Urothelium cell line (cell line): ENCODE measurements around the gene OSBPL6.

Experiments used
- DNase-seq: peaks from one replicate; pipeline ENCODE4 v3.0.0; 2011; ENCODE audit warnings: low spot score, mixed read lengths
- FAIRE-seq: peaks from 2 replicates; lab custom pipeline; 2011; peaks lifted over from hg19 to GRCh38; lab: Jason Lieb, UNC

OSBPL6 gene

GRCh38 chr2:178425255-178425827 is 231.0 kb downstream of the OSBPL6 start:
- no peak for FAIRE-seq
- DNase-seq, result no peak

DNA sequence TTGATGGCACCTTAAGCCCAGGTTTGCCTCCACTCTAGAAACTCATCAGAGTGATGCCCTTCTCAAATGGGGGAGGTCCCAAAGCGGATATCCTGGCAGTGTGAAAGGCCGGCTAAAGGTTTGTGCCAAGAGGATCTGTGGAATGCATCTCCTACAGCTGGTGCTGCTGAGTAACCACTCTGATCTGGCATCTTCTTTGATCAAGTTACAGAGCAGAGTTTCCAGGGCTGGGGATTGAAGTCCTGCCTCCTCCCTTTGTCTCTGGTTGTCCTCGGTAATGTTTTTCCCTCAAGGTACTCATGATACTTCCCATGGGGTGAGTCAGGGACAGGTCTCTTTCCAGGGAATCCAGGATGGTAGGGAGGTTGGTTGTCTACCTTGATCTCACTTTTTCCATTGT is 232.1 kb downstream of the OSBPL6 start:
- FAIRE-seq, result no peak

GRCh38 chr2:178427458-178427857 is 233.1 kb downstream of the OSBPL6 start:
- DNase-seq (no peak), FAIRE-seq (no peak)

More for the DNA sequence above, 232.1 kb downstream of the OSBPL6 start:
- DNase-seq, result no peak

DNA sequence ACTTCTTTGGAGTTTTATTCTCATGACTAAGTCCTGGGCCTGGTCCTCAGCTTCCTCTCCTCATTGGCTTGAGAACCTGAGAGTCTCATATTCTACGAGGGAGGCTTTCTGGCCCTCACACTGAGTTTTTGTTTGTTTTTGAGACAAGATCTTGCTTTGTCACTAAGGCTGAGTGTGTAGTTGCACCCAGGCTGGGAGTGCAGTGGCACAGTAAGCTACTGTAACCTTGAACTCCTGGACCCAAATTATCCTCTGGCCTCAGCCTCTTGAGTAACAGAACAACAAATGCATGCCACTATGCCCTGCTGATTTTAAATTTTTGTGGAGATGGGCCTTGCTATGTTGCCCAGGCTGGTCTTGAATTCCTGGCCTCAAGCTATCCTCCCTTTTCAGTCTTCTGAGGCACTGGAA is 234.1 kb downstream of the OSBPL6 start:
- no peak for FAIRE-seq

DNA sequence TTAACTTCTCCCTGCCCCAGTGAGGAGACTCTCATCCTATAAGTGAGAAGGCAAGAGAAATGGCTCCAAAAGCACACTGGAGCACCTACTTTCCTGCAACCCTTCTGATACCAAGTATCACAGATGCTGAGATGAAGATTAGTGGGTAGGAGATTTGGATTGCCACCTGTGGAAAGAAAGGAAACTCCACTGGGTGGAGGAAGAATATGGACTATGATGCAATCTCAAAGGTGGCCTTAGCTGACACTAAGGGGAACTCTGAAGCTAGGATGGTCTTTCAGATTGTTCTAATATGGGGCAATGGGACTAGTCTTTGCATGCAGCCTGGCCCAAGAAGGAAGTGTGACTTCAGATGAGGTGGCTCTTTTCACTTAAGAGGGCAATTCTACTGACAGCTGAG is 235.0 kb downstream of the OSBPL6 start:
- FAIRE-seq (no peak), DNase-seq (no peak)

More for the DNA sequence above, 234.1 kb downstream of the OSBPL6 start:
- DNase-seq, result no peak

DNA sequence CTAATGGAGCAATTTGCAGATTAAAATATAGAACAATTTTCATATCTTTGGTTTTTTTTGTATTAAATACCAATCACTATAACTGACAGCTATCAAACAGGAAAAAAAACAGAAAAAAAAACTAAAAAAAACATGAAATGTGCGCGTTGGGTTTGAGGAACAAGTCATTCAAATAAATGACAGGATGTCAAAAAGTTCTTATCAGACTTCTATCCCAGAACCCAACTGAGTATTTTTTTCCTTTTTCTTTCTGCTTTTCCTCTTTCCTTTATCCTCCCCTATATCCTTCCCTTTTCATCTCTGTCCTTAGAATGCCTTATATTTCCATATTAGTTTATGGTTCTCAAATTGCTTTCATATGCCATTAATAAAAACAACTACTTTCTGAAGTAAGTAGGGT is 242.3 kb downstream of the OSBPL6 start:
- DNase-seq (no peak), FAIRE-seq (no peak)

DNA sequence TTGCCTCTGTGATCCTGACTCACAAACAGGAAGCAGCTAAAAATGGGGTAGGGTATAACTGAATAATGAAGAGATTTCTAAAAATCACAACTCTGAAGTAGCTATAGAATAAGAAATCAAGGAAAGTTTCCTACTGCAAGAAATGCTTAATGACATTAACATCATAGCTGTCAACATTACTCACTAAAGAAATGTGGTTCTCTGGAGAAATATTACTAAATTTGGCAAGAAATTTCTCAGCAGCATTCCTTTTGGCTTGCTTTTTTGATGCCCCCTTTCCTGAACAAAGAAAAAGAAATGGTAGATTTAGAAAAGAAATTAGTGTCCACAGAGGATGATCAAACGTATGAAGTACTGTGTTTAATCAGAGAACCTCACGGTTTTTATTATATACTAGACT is 247.1 kb downstream of the OSBPL6 start:
- FAIRE-seq, result no peak
- no peak for DNase-seq

GRCh38 chr2:178448968-178449661 is 254.8 kb downstream of the OSBPL6 start:
- FAIRE-seq (no peak), DNase-seq (no peak)

DNA sequence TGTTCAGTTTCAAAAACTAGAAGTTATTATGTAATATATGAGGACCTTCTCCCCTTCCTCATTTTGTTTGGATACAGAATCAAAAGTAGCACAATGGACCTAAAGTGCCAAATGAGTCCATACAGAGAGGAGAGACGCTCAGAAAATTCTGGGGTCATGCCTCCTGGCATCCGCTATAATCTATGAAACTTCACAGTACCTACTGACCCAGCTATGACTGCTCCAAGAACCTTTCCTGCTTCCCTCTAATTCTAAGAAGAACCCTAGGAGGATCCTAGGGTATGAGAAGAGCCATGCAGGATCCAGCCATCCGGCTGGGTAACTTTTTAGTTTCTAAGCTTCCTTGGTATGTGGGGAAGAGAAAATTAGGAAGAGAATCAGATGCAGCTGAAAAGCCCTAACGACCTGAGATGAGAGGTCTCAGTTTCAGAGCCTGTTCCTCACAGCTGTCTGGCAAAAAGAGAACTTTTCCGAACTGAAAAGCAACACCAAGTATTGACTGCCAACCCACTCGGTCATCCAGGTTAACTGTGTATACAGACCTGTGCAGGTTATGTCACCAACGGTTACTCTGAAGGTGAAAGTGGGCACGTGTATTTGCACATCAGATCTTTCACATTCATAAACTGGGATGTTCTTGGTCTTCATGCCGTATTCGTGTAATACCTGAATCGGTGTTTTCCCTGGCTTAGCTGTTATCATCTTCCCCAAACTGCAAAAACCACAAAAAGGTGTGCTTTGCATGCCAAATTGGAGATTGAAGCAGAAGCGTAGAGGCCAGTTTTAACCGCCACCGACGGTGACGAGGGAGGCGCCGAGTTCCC is 255.6 kb downstream of the OSBPL6 start:
- FAIRE-seq (no peak), DNase-seq (no peak)

- DNase-seq (no peak), FAIRE-seq (no peak)
These were observed 256.1 kb downstream of the OSBPL6 start for GRCh38 chr2:178450524-178450773.

DNA sequence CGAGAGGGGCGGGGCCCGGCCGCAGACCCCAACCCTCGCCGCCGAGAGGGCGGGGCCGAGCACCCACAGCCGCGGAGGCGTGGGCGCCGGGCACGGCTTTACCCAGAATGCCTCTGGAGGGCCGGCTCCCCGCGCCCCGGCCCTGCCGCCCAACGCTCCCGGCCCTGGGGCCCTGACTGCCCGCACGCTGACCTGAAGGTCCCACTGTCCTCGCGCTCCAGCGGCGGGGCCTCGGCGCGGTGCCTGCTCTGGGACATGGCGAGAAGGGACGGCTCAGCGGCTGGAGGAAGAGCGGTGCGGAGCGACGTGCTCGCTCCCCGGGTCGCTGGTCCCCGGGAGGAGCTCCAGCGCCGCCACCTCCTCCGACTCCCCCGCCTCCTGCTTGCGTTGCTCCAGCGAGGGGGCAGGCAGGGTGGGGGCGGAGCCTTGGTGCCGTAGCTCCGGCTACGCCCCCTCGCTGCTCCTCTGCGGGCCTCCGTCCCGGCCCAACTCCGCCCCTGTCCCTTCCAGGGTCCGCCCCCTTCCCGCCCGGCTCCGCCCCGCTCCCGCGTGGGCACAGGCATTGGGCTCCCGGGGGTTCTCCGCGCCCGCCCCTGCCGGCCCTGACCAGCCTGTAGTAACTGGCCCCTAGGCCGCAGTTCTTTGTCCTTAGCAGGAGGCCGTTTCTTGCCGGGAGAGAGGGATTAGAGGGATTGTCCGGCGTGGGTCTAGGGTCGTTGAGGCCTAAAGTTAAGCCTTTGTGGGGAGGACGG is 256.6 kb downstream of the OSBPL6 start, which contains the start of the genes PJVK and PRKRA:
TSS of gene PJVK (plus strand) at position 605 of the 752 bp plus-strand sequence. CDS start 2,032 bp downstream, outside the sequence.
TSS of gene PRKRA (minus strand) at position 402 of the 752 bp plus-strand sequence. CDS start at position 257, 145 bp downstream.
- FAIRE-seq (peak; percentile 87), DNase-seq (peak; percentile 98)

GRCh38 chr2:178452334-178452733 is 258.0 kb downstream of the OSBPL6 start:
- FAIRE-seq, result no peak
- no peak for DNase-seq
